C4-2B (cell line): ENCODE results near the gene ZPLD1.

Experiments
- ZFX ChIP-seq: fragments of 450-650 bp; IDR thresholded peaks from 2 replicates; pipeline ENCODE4 v1.6.1; 2017
- TF ChIP-seq, protein P1 (sequence below): fragments of 450-650 bp; conservative IDR thresholded peaks from 2 replicates; pipeline ENCODE4 v1.5.1; 2017; ENCODE audit warnings: mild to moderate bottlenecking

- TF ChIP-seq, protein P1, sequence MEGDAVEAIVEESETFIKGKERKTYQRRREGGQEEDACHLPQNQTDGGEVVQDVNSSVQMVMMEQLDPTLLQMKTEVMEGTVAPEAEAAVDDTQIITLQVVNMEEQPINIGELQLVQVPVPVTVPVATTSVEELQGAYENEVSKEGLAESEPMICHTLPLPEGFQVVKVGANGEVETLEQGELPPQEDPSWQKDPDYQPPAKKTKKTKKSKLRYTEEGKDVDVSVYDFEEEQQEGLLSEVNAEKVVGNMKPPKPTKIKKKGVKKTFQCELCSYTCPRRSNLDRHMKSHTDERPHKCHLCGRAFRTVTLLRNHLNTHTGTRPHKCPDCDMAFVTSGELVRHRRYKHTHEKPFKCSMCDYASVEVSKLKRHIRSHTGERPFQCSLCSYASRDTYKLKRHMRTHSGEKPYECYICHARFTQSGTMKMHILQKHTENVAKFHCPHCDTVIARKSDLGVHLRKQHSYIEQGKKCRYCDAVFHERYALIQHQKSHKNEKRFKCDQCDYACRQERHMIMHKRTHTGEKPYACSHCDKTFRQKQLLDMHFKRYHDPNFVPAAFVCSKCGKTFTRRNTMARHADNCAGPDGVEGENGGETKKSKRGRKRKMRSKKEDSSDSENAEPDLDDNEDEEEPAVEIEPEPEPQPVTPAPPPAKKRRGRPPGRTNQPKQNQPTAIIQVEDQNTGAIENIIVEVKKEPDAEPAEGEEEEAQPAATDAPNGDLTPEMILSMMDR = no peak
- no peak for TF ChIP-seq ZFX
Observed at GRCh38 chr3:102485701-102486100, 50.9 kb downstream of the ZPLD1 start.
